SU-DHL-6 (cell line): ENCODE measurements around the gene STARD10.

Experiments
- CTCF ChIP-seq: fragments of 200-600 bp; sonication (generic); IDR thresholded peaks from one replicate; pipeline ENCODE4 v1.5.1; 2017; ENCODE audit warnings: antibody characterized with exemption, mild to moderate bottlenecking, low read length, moderate library complexity; ENCODE audit not compliant: insufficient read depth, poor library complexity, severe bottlenecking
- EZH2phosphoT487 ChIP-seq: fragments of 200-600 bp; sonication (generic), shearing (Covaris generic); conservative IDR thresholded peaks from 2 replicates; pipeline ENCODE4 v1.6.1; 2018; ENCODE audit warnings: mild to moderate bottlenecking, antibody characterized with exemption, low read length, moderate library complexity, mixed read lengths

- TF ChIP-seq CTCF = no peak
- no peak for TF ChIP-seq EZH2phosphoT487
Measured at GRCh38 chr11:72838691-72839305, 45.0 kb upstream of the STARD10 start.
